CD4-positive, alpha-beta T cell treated with Interleukin-12 subunit alpha and Interleukin-12 subunit beta, for 1 hour (primary cell): ENCODE measurements around the gene CACNA1E.

Experiments
- DNase-seq: peaks from one replicate; pipeline ENCODE4 v3.0.0-alpha.2; 2020

CACNA1E gene

DNA sequence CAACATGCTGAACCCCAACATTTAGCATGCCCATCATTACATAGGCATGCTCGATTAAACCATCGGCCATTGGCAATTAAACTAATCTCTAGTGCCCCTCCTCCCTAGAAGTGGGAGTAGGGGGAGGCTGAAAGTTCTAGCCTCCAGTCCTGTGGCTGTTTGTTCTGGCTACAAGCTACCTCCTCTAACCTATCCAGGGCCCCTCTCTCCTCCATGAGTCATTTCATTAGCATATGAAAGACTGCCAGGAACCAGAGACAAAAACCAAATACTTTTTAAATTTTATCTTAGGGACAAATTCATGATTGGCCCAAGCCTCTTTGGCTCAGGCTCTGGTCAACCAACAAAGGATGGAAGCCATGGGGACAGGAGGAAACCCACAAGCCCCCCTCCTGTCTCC lies 231.1 kb downstream of the CACNA1E start:
- DNase-seq: no peak

DNA sequence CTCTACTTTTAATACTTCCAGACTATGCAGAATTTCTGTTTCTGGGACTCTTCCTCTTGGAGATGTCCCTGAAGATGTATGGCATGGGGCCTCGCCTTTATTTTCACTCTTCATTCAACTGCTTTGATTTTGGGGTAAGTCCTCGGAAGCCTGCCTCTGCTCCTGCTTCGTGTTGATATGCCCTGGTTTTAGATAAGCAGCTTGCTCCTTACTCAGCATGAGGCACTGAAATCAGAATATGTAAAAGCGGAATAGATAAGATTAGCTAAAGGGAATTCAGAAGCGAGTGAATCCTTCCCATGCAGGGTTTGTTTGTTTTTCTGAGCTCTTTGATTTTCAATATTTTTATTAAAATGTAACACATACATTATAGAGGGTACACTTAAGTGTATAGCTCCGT lies 234.7 kb downstream of the CACNA1E start:
- DNase-seq: no peak

DNA sequence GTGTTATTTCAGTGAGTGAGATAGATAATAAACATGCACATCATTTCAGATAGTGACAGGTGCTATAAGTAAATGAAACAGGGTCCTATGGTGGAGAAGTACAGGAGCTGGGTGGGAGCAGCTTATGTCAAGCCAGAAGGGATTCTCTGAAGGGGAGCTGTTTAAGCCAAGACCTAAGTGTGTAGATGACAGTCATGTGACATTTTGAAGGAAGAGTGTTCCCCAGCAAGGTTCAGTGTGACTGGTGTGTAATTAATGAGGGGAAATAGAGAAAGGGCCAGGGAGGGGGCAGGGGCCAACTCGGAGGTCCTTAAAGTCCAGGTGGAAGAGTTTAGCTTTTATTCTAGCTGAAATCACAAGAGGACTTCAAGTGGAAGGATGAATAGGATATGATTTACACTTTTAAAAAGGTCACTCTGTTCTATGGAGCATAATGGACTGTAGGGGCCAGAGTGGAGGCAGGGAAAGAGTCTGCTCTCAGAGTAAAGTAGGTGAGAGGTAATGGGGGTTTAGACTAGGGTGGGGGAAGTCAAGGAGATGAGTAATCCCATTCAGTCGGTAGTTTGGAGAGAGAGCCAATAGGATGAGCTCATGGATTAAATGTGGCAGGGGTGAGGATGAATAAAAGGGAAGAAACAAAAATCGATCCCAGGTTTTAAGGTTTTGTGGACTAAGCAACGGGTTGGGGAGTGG lies 243.1 kb downstream of the CACNA1E start:
- DNase-seq: no peak

DNA sequence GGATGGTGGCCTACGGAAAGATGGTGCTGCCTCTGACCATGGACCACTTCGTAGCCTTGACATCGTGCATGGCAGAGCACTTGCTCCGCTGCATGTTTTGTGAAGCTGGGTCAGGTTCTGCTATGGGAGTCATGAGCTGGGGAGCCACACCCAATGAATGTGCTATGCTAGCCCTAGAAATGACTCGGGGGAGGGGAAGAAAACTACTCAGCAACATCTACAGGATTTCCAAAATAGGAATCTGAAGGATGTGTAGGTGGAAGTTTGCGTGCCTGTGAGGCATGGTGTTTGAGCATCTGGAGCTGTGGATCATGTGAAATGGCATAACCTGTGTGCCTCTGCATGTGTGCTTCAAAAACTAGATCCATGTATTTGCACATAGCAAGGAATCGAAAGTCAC lies 247.3 kb downstream of the CACNA1E start:
- no peak for DNase-seq

DNA sequence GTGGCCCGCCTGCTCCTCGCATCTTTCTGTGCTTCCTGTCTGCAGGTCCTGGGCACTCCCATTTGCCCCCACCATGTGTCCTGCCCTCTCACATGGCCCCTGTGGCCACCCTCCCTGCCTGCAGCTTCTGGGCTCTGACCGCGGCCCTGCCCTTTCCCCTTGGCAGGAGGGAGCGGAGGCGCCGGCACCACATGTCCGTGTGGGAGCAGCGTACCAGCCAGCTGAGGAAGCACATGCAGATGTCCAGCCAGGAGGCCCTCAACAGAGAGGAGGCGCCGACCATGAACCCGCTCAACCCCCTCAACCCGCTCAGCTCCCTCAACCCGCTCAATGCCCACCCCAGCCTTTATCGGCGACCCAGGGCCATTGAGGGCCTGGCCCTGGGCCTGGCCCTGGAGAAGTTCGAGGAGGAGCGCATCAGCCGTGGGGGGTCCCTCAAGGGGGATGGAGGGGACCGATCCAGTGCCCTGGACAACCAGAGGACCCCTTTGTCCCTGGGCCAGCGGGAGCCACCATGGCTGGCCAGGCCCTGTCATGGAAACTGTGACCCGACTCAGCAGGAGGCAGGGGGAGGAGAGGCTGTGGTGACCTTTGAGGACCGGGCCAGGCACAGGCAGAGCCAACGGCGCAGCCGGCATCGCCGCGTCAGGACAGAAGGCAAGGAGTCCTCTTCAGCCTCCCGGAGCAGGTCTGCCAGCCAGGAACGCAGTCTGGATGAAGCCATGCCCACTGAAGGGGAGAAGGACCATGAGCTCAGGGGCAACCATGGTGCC lies 249.1 kb downstream of the CACNA1E start:
- DNase-seq: no peak

DNA sequence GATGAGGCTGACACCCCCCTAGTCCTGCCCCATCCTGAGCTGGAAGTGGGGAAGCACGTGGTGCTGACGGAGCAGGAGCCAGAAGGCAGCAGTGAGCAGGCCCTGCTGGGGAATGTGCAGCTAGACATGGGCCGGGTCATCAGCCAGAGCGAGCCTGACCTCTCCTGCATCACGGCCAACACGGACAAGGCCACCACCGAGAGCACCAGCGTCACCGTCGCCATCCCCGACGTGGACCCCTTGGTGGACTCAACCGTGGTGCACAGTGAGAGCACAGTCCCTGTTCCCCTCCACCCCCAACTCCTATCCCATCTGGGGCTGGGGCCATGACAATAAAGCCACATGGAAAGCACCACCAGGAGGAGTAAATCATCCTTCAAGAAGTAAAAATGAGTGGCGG lies 250.2 kb downstream of the CACNA1E start:
- DNase-seq: no peak

DNA sequence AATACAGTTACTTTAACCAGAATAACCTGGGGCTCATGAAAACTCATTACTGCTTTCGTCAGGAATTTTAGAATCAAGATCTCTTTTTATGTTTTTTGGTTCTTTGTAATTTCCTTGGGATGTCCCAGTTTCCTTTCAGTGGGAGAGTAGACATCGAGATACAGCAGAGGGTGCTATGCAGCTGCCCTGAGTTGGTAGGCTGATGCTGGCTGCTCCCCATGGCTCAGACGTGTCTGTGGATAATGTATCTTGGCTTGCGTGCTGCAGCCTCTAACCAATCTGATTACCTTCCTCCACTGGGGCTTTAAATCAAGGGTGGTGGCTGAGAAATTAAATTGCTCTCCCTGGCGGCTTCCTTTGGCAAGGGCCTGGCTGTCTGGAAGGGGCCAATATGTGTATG lies 253.7 kb downstream of the CACNA1E start:
- DNase-seq: no peak

DNA sequence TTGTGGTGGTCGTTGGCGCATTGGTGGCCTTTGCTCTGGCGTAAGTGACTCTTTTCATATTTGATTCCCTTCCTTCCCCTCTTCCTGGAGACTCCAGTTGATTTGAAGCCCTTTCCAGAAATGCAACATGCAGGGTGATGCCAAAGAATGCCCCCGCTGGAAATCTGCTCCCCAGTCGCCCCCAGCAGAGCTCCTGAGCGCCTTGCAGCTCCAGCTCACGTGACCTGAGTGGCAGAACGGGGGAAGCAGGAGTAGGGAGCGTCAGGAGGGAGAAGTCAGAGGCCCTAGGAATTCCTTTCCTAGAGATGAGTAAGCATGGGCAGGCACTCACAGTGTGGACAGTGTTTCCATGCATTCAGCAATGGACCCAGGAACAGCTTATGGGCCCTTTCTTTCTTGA lies 255.9 kb downstream of the CACNA1E start:
- no peak for DNase-seq

DNA sequence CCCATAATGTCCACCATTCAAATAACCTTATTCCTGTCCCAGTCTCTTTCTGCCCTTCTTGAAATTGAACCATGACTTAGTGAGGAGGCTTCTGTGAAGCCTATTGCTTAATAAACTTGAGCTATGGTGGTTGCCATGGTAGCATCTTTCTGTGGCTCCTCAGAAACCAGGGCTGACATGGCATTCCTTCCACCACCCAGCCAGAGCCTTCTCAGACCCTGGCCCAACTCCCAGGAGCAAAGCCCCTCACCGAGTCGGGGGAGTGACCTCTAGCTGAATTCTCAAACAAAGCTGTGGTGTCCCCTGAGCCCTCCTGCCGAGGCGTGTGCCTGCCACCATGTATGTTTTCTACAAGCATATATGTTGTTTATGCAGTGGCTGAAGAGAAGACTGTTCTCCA lies 259.1 kb downstream of the CACNA1E start:
- DNase-seq: no peak

DNA sequence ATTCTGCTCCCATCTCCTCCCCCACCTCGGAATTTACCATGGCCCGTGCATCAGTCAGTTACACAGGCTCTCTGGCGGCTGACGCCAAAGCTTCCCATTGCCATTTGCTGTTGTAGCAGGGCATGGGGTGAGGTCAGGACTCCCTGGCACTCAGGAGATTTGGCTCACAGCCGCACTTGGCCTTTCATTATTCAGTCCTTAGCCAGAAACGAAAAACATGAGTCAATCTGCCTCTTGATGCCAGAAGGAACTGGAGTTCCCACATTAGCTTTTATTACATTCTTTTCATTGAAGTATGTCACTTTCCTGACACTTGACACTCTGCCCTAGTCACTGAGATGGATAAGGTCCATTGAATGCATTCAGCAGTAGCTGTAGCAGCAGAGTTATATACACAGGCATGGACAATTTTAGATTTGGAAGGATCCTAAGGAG lies 260.6 kb downstream of the CACNA1E start:
- no peak for DNase-seq

DNA sequence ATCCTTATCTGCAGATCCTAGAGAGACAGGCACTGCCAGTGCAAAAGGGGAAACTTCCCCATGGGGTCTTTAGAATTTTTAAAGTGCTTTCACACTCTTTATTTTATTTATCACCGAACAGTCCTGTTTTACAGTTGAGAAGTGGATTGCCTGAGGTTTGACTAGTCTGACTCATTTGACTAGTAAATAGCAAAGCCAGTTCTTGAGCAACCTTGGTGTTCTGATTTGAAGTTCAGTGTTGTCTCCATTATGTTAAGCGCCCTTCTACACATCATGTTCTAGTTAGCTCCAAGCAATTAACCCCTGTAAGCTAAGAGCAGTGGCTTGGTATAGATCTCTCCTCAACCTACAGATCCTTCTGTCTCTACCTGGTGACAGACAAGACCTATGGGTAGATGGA lies 262.9 kb downstream of the CACNA1E start:
- DNase-seq: no peak

DNA sequence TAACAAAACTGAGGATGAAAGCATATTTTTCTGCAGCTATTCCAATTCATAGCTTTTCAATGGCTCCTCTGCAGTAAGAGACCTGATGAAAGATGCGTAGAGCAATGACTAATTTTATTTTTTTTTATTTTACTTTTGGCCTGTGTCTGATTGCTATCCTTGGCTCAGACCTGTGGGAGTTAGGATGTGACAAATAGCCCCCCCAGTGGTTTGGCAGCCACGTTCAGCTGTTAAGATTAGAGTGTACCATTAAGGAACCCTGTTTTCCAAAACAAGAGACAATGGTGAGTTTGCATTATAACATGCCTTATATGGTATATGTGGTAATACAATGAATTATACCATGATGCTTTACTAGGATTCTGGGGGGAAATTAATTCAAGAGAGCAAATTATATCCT lies 264.7 kb downstream of the CACNA1E start:
- DNase-seq: no peak

DNA sequence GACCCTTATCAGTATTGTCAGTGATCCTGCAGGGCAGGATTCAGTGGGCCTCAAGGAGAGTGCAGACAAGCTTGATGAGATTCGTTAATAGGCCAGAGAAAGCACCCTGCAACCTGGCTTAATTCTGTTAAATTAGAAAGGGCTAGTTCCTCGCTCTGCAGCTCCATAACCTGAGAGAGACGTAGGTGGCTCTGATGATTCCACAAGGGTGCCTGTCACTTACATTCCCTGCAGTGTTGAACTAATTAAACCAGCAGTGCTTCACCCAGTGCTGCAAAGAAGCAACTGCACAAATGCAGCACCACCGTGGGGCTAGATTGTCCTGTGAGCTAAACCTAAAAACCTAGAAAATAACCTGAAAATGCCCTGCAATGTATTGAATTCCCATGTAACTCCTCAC lies 270.8 kb downstream of the CACNA1E start:
- no peak for DNase-seq

DNA sequence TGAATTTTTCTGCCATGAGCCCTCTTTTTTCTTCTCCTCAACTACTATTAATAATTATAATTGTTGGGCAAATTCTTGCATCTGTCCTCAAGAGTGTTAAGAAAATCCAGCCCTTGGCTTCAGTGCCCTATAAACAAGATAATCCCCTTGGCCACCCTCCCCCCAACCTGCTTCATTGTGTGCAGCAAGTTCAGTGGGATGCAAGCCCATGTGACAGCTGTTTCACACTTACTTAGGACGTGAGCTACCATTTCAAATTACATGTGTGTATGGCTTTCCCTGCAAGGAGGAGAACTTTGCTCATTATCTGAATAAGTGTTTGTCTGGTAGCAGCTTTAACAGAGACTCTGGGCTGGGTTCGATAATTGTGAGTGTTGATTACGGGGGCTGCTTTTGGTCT lies 276.2 kb downstream of the CACNA1E start:
- no peak for DNase-seq

DNA sequence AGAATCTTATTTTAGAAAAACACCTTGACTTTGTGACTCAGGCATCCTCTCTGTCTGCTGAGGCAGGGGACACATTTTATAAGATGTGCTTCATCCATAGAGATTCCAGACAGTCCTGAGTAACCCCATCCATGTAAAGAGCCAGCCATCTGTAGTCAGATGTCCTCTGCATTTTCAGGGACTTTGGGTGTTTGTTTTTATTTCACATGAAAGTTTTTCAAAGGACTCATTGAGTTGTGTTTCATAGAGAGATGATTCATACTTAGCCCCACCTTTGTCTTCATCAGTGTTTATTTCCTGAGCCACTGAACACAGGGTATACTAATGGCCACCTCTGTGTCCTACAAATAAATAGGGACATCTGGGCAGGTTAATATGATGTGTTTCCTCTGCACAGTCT lies 280.4 kb downstream of the CACNA1E start:
- DNase-seq: no peak

DNA sequence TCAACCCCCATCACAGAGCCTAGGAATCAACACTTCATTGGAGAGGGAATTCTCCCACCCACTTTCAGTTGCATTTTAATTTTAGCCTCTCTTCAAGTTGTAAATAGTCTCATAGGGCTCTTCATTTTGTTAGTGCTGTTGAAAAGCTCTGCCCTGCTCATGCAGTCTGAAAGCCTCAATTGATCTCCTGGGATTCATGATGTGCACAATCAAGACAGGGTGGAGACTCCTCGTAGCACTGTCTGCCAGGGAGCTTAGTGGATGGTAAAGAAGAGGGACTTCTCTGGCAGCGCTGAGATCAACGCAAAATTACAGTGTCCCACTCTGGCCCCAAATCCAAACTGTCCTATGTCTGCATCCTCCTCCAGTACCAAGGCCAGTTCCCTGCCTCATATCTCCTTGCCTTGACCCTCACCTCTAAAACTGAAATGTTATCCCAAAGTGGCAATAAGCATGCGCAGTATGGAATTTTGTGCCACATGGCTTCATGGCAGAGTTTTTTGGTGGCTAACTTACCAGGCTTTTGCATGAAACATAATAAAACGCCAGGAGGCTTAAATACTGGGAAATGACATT lies 282.2 kb downstream of the CACNA1E start:
- no peak for DNase-seq

DNA sequence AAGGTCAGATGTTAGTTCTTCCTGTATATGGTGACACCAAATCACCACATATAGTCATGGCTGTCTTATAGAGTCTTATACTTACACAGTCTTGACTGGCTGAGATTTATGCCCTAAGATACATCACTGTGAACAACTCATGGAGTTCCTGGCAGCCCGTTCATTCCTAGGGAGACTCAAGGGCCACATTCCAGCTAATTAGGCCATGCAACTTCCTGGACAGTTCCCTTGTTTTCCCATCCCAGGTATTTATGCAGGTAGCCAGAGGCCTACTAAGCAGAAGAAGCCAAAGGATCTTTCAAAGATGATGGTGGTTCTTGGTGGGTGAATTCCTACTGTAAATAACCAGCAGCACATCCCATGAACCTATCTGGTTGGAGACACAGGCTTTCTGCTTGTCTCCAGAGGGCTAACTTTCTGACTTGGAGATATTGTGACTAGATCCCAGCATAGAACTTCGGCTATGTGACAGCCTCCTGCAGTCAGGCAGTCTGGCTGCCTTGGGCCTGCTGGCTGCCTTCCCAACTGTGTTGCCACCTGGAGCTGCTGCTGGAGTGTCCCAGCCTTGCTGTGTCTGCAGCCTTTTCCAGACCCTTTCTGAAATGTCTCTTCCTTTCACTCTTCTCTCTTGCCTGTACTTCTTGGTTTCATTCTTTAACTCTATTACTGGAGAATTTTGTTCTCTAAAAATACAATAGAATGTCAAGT lies 283.8 kb downstream of the CACNA1E start:
- no peak for DNase-seq

DNA sequence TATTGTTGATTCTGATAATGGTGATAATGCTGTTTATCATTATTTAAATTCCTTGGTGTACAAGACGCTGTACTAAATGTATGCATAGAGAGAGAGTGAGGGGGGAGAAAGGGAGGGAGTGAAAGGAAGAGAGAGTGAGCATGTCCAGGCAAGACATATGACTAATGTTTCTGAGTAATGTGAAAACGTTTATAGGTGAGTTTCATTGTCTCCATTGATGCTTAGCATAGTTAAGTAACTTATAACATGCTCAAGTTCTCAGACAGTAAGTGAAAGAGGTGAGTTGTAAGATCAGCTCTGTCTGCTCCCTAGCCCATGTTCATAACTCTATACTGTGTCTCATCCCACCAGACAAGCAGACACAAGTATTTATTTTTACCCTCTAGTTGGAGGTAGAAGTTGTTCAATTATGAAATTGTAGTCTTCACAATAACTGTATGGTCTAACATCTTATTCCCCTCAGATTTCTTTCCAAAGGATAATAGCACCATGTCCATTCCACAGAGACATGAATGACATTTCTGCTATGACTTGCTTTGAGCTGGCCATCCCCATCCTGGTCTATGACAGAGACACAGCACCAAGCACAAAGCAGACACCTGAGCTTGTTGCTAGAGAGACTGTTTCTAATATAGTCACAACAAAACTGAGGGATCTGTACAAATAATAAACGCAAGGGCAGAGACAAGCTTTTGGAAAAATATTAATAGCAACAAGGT lies 285.1 kb downstream of the CACNA1E start:
- DNase-seq: no peak

DNA sequence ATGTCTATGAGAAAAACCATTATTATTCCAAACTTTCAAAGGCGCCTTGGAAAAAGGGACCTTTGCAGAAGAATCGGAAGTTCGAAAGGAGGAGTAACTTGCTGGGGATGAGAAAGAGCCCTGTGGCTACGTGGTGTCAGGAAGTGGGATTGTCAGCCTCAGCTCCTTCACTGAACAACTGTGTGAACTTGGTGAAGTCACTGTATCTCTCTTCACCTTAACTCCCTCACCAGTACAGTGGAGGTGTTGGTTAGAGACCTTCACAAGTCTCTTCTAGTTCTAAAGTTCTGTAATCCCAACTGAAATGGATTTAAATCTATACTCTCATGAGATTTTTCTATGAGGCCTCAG lies 285.6 kb downstream of the CACNA1E start:
- no peak for DNase-seq

DNA sequence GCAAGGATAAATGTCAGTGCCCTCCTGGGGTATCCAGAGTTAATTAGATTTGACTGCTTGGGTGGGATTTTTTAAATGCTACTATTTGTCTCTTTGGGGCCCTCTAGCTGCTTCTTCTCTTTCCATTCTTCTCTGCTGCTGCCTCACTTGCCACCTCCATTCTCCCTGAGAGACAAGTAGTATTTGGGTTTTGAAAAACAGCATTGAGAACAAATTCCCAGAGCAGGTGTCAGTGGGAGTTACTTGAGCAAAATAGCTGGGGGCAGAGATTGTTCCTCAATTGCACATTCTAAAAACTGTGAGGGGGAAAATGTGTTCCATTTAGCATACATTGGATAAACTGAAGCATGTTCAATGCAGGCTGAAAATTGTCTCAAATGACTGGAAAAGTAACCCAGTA lies 286.5 kb downstream of the CACNA1E start:
- DNase-seq: no peak

DNA sequence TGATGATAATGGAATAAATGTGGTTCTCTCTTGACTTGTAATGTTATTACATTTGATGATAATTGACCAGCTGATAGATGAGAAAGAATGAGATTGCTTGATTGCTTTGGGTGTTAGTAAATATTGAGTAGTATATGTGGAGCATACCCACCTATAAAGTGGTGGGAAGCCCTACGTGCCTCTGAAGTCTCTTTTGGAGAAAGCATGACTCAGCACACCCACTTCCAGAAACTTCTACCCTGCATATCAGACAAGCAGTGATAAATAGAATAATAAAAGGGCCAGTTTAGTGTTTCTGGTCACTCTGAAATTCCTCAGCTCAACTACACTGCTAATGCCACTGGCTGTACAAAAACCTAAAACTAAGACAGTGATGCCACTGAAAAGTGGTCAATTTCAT lies 289.4 kb downstream of the CACNA1E start:
- DNase-seq: no peak

DNA sequence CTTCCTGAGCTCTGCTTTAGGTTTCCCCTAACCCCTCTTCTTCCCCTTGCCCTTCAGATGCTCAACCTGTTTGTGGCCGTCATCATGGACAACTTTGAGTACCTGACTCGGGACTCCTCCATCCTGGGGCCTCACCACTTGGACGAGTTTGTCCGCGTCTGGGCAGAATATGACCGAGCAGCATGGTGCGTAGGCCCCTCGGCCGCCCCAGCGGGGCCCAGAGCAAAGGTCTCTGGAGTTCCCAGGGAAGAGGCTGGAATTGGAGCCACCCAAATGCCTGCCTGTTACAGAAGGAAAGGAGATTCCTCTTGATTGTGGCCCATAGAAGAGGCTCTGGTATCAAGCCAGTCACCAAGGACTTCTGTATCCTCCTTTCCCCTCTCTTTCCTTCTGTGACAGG lies 292.7 kb downstream of the CACNA1E start:
- DNase-seq: no peak

DNA sequence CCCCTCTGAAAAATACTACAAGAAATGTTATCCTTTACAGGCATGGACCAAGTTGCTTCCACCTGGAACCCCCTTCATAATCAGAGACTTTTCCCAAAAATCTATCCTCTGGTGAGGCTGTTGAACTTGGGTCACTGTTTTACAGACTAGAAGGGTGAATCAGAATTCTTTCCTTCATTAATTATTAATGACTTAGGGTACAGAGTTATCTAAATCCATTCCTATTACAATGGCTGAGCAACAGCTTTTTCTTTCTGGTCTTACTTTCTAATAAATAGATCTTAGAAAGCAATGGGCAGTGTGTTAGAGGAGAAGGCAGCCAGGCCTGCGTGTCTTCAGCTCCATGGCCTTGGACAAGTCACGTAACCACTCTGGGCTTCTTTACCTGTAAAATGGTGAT lies 294.0 kb downstream of the CACNA1E start:
- no peak for DNase-seq
